Liver (tissue), 3 donors: Measurements from ENCODE around the gene SLC12A2.

Experiments used
- ATF3 ChIP-seq: IDR thresholded peaks from 2 replicates; pipeline ENCODE4 v1.6.1; 2016; ENCODE audit warnings: antibody characterized with exemption
- CTCF ChIP-seq: fragments of 150-350 bp; IDR thresholded peaks from 2 replicates; pipeline ENCODE4 v1.5.1; 2017; ENCODE audit warnings: improper control_type of control experiment, low read depth, low read length; ENCODE audit not compliant: missing input control
- REST ChIP-seq: IDR thresholded peaks from 2 replicates; pipeline ENCODE4 v1.6.1; 2016; ENCODE audit warnings: antibody characterized with exemption, mild to moderate bottlenecking
- donor health status: healthy.
- donor health status: healthy.

- TF ChIP-seq CTCF (no peak), REST (no peak), ATF3 (no peak)
Observed at GRCh38 chr5:128060644-128061385, 22.8 kb upstream of the SLC12A2 start.
